Upper lobe of left lung (tissue), 6 donors: Measurements from ENCODE around the gene SDF2L1. TPM values are rescaled to one million over a fixed set of nuclear protein-coding genes. Genes with fewer than 3 reads are reported as not detected.
"Not testable (repeated sequence)": the region's sequence is repeated elsewhere in the genome, so short reads cannot be mapped to it uniquely, and the experiment has no call there.

Source experiments
- ATAC-seq, 2 donors: fragments of 200-7000 bp; cut with Tn5 transposase; one replicate each; pipeline ENCODE4 v1.9.1; 2022; ENCODE audit warnings: mild to moderate bottlenecking in 2 of 2, moderate library complexity in 2 of 2; ENCODE audit not compliant: low FRiP score in 2 of 2
- DNase-seq, 2 donors: peaks; one replicate each; pipeline ENCODE4 v3.0.0-alpha.2; 2019 to 2020
- H3K27ac ChIP-seq, 4 donors: fragments of 200-600 bp; sonication (generic); one replicate each; pipeline ENCODE4 v1.5.1; 2016 to 2019
- H3K27me3 ChIP-seq, 4 donors: fragments of 200-600 bp; sonication (generic); one replicate each; pipeline ENCODE4 v1.5.1; 2017 to 2019
- H3K36me3 ChIP-seq, 4 donors: fragments of 200-600 bp; sonication (generic); one replicate each; pipeline ENCODE4 v1.5.1; 2016 to 2019
- H3K4me1 ChIP-seq, 4 donors: fragments of 200-600 bp; sonication (generic); one replicate each; pipeline ENCODE4 v1.5.1; 2018 to 2019
- H3K4me3 ChIP-seq, 4 donors: fragments of 200-600 bp; sonication (generic); one replicate each; pipeline ENCODE4 v1.5.1; 2017 to 2019; ENCODE audit warnings: mild to moderate bottlenecking in 2 of 4, moderate library complexity in 1 of 4
- H3K9me3 ChIP-seq, 4 donors: fragments of 200-600 bp; sonication (generic); one replicate each; pipeline ENCODE4 v1.5.1; 2018 to 2019
- EP300 ChIP-seq, 4 donors: sonication (generic); formaldehyde crosslinking; IDR thresholded peaks; one replicate each; pipeline ENCODE4 v1.5.1; 2017; ENCODE audit warnings: antibody characterized with exemption in 4 of 4, control low read depth in 2 of 4
- POLR2A ChIP-seq, 4 donors: fragments of 450-650 bp; IDR thresholded peaks; one replicate each; pipeline ENCODE4 v1.5.1; 2016 to 2017; ENCODE audit warnings: antibody characterized with exemption in 4 of 4, mild to moderate bottlenecking in 2 of 4
- POLR2AphosphoS5 ChIP-seq, 2 donors: sonication (generic); formaldehyde crosslinking; IDR thresholded peaks; one replicate each; pipeline ENCODE4 v1.5.1; 2017; ENCODE audit warnings: antibody characterized with exemption in 2 of 2
- WGBS, 2 donors: methylation state at CpG; one replicate each; pipeline ENCODE4 v1.1.5; 2017 to 2018; 5-methylcytosine and 5-hydroxymethylcytosine counted together
- total RNA-seq, 6 donors: library from RNA; depleted of rRNA in 4 of 6; stranded (reverse); fragments of >200 nt in 4 of 6; gene quantifications; one replicate each; pipeline versions ENCODE4 v1.1.0 to v1.2.1, GENCODE V29; 2016 to 2021
- TF ChIP-seq, protein P1 (sequence below), 6 experiments: fragments of 450-650 bp in 4 of 6; fragments of 200-600 bp in 2 of 6; sonication (generic) in 2 of 6; IDR thresholded peaks; one replicate each; pipeline ENCODE4 v1.5.1; 2016 to 2019; ENCODE audit warnings: antibody characterized with exemption in 6 of 6
- donor health status: DM: no; HTN: no; CAD: no; lungs with moderate emphysema.
- donor health status: DM: no; HTN: yes; CAD: no; lungs with severe emphysema.

The SDF2L1 gene
- total RNA-seq, 6 donors from 2014 or later, result 3.1 to 73.1 (median 38.9) TPM

DNA sequence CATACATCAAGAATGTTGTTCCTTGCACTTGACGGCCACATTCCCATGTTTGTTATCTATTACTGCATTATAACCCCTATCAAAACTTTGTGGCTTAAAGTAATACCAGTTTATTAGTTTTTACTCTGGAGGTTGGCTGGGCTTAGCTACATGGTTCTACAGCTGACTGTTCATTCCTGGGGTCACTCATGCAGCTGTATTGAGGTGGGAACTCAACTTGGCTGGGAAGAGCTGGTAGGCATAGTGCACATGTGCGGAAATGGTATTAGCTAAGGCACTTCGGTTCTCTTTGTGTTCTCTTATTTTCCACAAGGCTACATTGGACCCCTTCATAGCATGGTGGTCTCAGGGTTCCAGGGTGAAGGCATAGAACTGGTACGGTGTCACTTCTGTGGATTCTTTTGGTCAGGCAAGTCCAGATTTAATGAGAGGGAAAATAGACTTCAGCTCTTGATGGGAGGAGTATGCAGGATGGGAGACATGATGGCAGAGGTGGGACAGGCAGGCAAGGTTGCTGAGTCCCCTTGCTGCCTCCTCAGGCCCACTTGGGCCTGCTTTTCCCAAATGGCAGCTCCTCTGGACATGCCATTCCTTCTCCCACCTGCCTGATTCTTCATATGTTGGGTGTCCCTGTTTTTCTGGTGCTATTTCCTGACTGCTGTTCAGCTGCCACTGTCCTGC is 28.4 kb upstream of the SDF2L1 start:
- DNase-seq (no peak), ATAC-seq (no peak)
- Histone ChIP-seq H3K4me1 (no peaks in the 10 kb centered on the region), H3K36me3 (peaks cover 0 to 60% (median 26%) of the 10 kb centered on the region in 4 donors), H3K27ac (no peak overlapping the region), H3K9me3 (no peaks in the 10 kb centered on the region), H3K27me3 (no peaks in the 10 kb centered on the region), H3K4me3 (no peak overlapping the region)
- TF ChIP-seq EP300 (IDR thresholded peaks at IDR 0.05) (no peak), POLR2AphosphoS5 (IDR thresholded peaks at IDR 0.05) (no peak), POLR2A (IDR thresholded peaks at IDR 0.05) (no peak)
- TF ChIP-seq, protein P1, sequence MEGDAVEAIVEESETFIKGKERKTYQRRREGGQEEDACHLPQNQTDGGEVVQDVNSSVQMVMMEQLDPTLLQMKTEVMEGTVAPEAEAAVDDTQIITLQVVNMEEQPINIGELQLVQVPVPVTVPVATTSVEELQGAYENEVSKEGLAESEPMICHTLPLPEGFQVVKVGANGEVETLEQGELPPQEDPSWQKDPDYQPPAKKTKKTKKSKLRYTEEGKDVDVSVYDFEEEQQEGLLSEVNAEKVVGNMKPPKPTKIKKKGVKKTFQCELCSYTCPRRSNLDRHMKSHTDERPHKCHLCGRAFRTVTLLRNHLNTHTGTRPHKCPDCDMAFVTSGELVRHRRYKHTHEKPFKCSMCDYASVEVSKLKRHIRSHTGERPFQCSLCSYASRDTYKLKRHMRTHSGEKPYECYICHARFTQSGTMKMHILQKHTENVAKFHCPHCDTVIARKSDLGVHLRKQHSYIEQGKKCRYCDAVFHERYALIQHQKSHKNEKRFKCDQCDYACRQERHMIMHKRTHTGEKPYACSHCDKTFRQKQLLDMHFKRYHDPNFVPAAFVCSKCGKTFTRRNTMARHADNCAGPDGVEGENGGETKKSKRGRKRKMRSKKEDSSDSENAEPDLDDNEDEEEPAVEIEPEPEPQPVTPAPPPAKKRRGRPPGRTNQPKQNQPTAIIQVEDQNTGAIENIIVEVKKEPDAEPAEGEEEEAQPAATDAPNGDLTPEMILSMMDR (IDR thresholded peaks at IDR 0.05), result no peak
- 72 to 95% methylated on average over 4 of the region's 4 CpGs for WGBS, 2 donors

DNA sequence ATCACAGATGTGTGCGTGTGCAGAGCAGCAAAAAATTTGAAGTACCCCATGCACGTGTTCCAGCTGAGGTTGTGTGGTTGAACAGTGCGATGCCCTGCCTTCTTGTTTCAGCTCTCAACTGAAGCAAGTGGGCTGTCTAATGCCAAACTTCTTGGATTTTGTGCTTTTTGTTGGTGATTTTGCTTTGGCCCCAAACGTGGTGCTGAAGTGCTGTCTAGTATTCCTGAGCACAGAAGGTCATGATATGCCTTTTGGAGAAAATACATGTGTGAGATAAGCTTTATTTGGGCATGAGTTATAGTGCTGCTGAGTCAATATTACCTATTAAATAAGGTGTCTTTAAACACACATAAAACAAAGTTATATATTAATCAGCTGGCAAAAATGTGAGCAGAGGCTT is 26.4 kb upstream of the SDF2L1 start:
- ATAC-seq, result no peak
- no peaks in the 10 kb centered on the region for H3K9me3 ChIP-seq
- no peak for DNase-seq
- no peaks in the 10 kb centered on the region for H3K4me1 ChIP-seq
- H3K27ac ChIP-seq, result no peak overlapping the region
- WGBS, 2 donors, result 70 to 80% methylated on average over 4 of the region's 4 CpGs
- H3K27me3 ChIP-seq, result no peaks in the 10 kb centered on the region
- TF ChIP-seq EP300 (IDR thresholded peaks at IDR 0.05) (no peak), POLR2A (IDR thresholded peaks at IDR 0.05) (no peak), POLR2AphosphoS5 (IDR thresholded peaks at IDR 0.05) (no peak)
- TF ChIP-seq, protein P1 (IDR thresholded peaks at IDR 0.05), result no peak
- no peak overlapping the region for H3K4me3 ChIP-seq
- H3K36me3 ChIP-seq, result peaks cover 0 to 58% (median 27%) of the 10 kb centered on the region in 4 donors

DNA sequence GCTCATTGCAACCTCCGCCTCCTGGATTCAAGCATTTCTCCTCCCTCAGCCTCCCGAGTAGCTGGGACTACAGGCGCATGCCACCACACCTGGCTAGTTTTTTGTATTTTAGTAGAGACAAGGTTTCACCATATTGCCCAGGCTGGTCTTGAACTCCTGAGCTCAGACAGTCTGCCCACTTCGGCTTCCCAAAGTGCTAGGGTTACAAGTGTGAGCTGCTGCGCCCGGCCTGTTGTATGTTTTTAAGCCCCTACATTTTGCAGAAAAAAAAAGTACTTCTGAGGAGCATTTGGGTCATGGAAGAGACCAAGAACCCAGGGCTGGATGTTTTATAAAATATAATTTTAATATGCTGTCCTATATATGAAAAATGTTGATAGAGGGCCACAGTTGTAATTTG is 24.8 kb upstream of the SDF2L1 start:
- H3K27me3 ChIP-seq, H3K4me3 ChIP-seq, H3K27ac ChIP-seq, DNase-seq, ATAC-seq, H3K9me3 ChIP-seq: not testable (repeated sequence)
- WGBS, 2 donors, result 95 to 97% methylated on average over 6 of the region's 6 CpGs
- peaks cover 4 to 12% (median 6%) of the 10 kb centered on the region in 4 donors for H3K4me1 ChIP-seq
- H3K36me3 ChIP-seq, result peaks cover 0 to 47% (median 20%) of the 10 kb centered on the region in 4 donors

DNA sequence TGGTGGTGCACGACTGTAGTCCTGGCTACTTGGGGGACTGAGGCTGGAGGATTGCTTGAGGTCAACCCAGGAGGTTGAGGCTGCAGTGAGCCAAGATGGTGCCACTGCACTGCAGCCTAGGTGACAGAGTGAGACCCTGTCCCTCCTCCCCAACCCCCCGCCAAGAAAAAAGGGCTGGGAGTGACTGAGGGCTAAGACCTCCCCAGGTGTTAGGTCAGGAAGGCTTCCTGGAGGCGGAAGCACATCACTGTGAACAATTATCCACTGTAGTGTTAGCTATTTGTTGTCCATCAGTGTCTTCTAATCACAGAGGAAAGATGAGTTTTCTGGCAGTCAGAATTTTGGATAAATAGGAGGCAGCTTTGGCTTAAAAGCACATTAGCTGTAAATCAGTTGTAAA is 21.1 kb upstream of the SDF2L1 start:
- DNase-seq (no peak), ATAC-seq (no peak)
- no peaks in the 10 kb centered on the region for H3K27me3 ChIP-seq
- no peak overlapping the region for H3K27ac ChIP-seq
- no peak overlapping the region for H3K4me3 ChIP-seq
- TF ChIP-seq, protein P1 (IDR thresholded peaks at IDR 0.05), result no peak
- no peak for TF ChIP-seq POLR2A (IDR thresholded peaks at IDR 0.05)
- TF ChIP-seq POLR2AphosphoS5 (IDR thresholded peaks at IDR 0.05), result no peak
- no peak for TF ChIP-seq EP300 (IDR thresholded peaks at IDR 0.05)
- peaks cover 4 to 38% (median 12%) of the 10 kb centered on the region in 4 donors for H3K4me1 ChIP-seq
- WGBS, 2 donors, result 94 to 97% methylated on average over 3 of the region's 3 CpGs
- H3K9me3 ChIP-seq, result no peaks in the 10 kb centered on the region
- peaks cover 0 to 29% (median 12%) of the 10 kb centered on the region in 4 donors for H3K36me3 ChIP-seq

DNA sequence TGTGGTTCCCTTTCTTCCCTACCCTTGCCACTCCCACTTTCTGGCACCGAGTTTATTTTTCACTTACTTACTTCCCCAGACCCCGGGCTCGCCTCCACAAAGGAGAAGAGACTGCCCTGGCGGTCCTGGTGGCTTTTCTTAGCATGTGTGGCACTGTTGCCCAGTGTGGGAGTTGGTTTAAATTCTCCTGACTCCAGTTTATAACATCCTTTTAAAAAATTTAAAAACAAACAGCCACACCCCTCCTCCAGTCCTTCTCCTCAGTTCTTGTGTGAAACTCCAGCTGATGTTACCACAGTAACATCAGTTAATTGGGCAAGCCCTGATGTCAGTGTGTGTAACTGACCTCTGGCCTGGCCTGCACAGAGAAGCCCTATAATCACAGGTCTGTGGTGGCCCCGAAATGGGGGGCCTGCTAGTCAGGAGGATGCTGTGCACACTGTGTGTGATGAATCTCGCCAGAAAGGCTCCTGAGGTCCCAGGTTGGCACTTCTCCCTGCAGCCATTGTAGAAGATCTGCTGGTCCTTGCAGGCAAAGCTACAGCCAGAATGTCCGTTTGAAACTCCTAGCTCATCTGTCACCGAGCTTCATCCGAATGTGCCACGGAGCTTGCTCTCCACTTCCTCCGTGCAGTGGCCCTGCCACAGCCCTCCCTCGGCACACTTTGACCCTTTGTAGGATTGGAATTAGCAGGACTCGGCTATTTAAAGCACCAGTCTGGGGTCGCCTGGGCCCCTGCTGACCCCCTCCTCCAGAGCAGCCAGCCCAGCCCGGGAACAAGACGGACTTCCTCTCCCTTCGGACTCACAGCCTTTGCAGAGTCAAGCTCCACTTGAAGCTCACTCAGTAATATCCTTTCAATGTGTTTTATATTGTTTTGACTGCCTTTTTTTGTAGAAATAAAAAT is 19.8 kb upstream of the SDF2L1 start:
- DNase-seq (peak; percentile 22 to 59), ATAC-seq (peak in 1 of 2 donors; percentile 64)
- Histone ChIP-seq H3K27me3 (no peaks in the 10 kb centered on the region), H3K27ac (peak overlapping the region in 2 of 4 donors; percentile 26 to 27), H3K9me3 (no peaks in the 10 kb centered on the region), H3K4me3 (no peak overlapping the region), H3K36me3 (peaks cover 0 to 29% (median 12%) of the 10 kb centered on the region in 4 donors), H3K4me1 (peaks cover 4 to 38% (median 12%) of the 10 kb centered on the region in 4 donors)
- WGBS, 2 donors, result 62 to 73% methylated on average over 16 to 17 of the region's 17 CpGs
- TF ChIP-seq POLR2AphosphoS5 (IDR thresholded peaks at IDR 0.05), result no peak
- no peak for TF ChIP-seq EP300 (IDR thresholded peaks at IDR 0.05)
- no peak for TF ChIP-seq POLR2A (IDR thresholded peaks at IDR 0.05)
- TF ChIP-seq, protein P1 (IDR thresholded peaks at IDR 0.05), result no peak
